ENCODE results near the gene GPC2.

Gene GPC2

DNA sequence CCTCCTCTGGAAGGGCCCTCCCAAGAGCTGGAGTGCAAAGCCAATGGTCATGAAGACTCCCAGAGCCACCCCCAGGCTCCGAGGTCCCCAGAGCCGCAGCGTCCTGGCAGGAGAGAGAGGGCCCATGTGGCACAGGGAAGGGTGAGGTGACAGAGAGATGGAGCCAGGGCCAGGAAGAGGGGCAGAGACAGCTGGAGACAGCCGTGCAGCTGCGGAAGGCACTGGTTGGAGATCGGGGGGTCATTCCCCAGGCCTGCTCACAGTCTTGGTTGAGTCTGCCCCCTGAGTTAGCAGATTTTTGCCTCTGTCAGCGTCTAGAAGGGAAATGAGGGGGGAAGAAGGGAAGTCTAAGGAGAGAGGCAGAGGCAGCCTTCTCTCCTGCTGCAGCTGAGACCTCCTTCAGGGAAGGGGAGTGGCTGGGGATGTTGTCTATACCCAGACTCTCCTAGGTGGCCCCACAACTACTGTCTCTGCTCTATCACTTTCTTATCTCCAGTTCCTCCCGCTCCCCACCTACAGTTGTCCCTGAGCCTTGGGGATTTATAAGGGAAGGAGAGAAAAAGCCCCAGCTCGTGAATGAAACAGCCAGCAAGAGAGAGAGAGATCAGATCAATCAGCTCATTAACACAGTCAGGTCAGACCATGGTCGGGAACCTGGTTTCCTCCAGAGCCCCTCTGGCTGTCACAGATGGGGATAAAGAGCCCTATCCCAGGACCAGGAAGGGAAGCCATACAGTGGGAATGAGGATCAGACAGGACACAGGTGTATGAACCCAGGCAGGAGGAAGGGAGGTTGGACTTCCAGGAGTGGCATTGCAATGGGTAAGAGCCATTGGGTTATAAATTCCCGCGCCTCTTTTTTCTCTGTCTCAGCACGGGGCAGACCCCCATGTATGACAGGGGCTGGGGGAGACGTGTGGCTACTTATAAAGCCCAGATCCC lies 9.9 kb downstream of the GPC2 start:
- DNase-seq: no peak

DNA sequence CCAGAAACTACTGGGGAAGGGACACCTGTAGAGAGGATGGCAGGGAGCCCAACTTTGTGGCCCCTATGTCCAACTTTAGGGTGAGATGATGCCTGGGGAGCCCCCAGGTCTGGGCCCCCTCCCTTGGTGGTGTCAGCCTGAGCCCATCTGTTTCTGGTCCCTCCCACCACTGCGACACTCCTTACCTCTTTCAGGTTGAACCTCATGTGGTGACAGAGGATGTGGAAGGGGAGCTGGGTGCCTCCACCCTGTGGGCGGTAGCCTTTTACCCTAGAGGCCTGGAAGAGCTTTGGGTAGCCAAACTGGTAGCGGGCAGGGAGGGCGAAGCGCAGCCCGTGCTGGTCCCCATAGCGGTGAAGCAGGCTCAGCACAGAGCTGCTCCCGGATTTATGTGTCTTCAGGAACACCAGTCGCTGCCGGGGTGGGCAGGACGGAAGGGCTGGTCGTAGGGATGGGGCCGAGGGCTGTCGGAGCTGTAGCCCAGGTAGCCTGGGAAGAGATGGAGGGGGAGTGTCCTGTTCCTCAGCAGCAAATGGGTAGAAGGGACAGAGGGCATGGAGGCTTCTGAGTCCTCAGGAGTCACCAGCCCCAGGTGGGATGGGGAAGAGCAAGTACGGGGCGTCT lies 10.8 kb downstream of the GPC2 start:
- no peak for DNase-seq

DNA sequence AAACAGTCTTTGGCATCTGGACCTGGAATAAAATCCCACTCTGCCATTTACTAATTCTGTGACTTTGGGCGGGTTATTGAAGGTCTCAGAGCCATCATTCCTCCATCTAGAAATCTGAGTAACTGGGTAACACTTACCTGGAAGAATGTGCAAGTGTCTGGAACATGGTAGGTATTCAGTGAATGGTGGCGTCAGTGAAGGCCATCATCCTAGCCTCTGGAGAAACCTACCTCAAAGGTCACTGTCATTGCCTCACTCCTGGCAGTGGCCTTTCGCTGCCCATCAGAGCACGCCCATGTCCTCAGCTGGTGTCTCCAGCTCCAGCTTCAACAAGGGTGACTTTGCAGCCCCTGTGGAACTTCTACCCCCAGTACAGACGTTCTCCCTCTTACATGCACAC lies 13.3 kb downstream of the GPC2 start:
- DNase-seq: no peak

DNA sequence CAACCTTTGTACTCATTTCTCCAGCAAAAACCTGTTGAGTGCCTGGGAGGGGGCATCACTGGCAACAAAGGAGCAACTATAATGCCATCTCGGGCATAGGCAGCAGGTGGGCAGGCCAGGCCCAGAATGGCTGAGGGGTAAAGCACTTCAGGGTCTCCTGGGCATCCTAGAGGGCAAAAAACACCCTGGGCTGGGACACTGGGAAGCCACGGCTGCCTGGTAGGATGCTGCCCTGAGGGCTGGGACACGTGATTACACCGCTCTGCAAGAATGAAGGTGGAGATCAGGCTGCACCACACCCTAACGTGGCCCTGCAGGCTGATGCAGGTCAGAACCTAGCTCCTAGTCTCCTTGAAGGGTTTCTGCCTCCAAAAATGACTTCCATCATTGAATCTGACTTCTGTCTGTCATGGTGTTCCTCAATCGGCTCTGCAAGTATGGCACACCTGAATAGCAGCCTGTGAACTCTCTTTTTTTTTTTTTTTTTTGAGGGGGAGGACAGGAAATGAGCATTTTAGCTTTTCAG lies 14.1 kb downstream of the GPC2 start:
- DNase-seq: no peak

DNA sequence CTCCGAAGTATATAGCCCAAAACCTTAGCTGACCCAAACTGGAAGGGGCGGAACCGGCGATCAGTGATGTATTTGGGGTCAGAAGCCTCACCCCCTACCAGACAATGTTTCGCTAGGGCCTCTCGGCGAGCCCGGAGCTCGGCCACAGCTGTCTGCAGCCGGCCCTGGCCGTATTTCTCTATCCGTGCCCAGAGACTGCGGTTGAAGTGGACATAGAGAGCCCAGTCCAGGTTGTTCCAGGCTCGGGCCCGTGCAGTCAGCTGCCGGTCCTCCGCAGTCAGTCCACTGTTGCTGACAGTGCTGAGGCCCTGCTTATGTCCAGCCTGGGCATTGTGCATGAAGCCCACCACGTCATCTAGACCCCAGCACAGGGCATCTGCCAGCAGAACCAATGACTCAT lies 17.1 kb downstream of the GPC2 start:
- no peak for DNase-seq

DNA sequence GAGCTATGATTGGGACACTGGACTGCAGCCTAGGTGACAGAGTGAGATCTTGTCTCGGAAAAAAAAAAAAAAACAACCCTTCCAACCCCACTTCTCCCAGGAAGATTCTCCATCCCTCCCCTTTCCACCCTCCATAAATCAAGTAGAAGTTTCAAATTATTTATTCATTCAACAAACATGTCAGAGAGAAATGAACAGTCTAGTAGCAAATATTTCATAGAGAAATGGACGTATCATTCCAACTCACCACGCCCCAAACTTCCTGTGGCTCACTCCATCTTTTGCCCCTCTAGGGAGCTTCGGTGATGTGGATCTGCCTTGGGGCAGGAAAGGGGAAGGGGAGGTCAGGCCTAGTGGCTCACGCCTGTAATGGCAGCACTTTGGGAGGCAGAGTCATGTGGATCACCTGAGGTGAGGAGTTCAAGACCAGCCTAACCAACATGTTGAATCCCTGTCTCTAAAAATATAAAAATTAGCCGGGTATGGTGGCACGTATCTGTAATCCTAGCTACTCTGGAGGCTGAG lies 18.0 kb downstream of the GPC2 start:
- DNase-seq: peak; percentile 25

DNA sequence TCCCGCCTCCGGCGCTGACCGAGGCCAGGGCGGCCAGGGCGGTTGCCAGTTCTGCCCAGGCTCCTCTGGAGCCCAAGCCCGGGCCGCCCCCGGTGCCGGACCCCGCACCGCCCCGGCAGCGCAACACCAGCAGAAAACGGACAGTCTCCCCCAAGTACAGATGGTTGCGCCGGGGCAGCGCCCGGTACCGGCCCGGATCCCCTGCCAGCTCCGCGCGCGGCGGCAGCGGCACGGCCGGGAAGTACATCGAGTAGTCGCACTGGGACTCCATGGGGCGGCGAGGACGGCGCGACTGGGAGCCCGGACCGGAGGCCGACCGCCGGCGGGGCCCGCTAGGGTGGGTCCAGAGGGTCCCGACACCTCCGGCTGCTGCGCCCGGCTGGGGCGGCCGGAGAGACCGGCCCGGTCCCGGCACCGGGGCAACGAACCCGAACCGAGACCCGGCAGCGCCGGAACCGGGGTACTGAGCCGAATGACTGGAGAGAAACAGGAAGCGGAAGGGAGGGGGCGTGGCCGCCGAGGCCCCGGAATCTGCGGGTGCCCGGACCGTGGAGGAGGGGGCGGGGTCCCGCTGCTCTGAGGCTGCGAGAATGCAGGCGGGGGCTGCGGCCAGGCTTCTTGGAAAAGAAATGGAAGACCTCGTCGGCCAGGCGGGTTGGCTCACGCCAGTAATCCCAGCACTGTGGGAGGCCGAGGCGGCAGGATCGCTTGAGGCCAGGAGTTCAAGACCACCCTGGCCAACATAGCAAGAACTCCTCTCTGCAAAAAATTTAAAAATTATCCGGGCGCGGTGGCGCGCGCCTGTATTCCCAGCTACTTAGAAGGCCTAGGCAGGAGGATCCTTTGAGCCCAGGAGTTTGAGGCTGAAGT lies 18.7 kb downstream of the GPC2 start, which contains the start of gene TRAPPC14:
Gene TRAPPC14 (minus strand): TSS at position 495 of the 870 bp plus-strand sequence. CDS start 224 bp downstream, at position 271.
- peak; percentile 93 for DNase-seq

DNA sequence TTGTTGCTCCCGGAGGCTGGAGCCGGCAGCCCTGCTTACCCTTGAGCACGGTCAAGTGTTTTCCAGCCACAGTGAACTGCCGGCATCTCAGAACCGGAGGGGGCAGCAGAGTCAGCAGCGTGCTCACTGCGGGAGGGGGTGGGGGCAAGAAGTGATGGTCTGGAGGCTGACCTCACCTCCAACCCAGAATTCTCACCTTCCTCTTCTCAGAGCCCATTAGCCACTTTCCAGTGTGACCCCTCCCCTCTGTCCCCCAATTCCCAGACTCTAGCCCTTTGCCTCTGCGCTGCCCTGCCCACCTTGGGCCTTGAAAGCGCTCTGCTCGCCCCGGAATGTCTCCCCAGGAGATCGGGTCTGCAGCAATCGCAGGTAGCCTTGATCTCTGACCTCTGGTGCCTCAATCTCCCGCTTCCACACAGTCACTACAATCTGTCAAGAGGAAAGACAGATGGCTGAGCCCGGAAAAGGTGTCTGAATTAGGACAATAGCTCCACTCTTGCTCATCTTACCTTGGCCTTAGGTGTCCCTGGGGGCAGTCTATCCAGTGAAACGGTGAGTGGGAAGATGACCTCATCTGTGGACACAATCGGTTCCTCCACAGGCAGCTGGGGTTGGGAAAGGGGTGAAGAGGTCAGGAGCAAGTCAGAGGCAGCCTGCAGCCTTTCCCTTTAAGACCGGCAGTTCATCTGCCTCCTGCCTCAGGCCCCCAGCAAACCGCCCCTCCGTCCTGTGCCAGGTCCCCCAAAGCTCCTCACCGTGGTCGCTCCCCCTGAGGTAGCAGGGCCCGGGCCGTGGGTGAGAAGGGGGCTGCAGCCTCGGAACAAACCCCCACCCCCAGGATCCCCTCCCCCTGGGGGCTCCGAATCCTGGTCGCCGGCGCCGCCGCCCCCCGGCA lies 19.6 kb downstream of the GPC2 start:
- DNase-seq: peak; percentile 34

DNA sequence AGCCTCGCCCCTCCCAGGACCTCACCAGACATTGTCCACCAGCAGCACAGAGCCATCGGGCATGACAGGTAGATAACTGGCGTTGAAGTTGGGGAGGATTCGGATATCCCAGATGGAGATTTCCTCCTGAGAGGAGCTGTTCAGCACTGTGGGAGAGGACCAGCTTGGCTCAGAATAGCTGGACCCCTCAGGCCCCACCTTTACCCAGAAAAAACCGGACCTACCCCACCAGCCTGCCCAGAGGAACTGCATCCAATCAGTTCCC lies 20.2 kb downstream of the GPC2 start:
- no peak for DNase-seq

DNA sequence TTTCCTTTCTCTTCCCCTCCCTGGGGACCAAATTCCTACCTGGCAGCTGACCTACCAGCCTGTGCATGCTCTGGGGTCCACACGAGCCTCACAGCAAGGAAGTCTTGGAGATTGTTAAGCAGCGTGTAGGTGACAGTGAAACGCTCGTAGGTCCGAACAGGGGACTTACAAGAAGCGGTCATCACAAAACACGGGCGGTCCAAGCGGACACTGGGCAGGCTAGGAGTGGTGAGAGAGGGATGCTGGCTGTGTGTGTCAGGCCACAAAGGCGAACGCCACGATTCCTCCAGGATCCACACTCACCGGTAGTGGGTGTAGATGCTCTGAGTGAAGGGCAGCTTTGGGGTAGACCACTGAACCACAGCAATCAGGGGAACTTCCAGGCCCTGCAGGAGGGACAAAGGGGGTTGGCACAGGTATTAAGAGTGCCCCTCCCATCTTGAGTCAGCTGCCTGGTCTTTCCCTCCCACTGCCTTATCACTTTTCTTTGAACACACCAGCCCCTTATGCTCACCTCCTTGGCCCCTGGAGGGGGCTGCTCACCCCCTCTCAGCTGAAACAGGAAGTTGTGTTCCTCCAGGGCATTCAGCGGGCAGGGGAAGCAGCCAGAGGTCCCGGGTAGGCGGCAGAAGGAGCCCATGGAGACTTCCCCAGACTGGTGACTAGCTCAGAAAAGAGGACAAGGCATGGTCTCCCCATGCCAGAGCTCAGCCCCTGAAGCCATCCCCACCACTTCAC lies 20.7 kb downstream of the GPC2 start:
- DNase-seq: peak; percentile 57

DNA sequence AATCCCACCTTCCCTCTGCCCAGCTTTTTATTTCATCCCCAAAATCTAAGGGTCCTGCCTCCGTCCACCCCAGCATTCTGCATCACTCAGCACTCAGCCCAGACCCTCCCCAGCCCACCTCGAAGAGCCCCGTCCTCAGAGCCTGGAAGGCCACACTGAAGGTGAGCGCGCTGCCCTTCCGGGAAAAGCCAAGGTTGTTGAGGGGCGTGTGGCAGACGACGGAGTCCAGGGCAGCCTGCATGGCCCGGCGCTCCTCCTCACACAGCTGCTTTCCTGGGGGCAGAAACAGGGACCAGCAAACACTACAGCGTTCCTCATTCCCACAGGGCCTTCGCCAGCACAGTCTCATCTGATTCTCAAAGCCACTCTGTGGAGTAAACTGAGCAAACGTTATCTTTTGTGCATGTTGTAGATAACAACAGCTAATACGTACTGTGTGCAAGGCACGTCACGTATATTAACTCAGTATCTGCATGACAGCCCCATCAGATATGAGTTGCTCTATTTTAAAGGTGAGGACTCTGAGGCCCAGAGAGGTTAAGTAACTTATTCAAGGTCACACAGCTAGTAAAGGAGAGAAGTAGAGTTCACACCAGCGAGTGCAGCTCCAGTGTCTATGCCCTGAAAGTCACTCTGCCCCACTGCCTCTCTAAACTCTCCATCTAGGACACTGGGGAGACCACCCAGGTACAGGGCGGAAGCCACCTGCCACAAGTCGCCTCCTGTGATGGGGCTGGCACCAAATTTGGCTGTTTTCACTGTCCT lies 21.4 kb downstream of the GPC2 start:
- DNase-seq: no peak

DNA sequence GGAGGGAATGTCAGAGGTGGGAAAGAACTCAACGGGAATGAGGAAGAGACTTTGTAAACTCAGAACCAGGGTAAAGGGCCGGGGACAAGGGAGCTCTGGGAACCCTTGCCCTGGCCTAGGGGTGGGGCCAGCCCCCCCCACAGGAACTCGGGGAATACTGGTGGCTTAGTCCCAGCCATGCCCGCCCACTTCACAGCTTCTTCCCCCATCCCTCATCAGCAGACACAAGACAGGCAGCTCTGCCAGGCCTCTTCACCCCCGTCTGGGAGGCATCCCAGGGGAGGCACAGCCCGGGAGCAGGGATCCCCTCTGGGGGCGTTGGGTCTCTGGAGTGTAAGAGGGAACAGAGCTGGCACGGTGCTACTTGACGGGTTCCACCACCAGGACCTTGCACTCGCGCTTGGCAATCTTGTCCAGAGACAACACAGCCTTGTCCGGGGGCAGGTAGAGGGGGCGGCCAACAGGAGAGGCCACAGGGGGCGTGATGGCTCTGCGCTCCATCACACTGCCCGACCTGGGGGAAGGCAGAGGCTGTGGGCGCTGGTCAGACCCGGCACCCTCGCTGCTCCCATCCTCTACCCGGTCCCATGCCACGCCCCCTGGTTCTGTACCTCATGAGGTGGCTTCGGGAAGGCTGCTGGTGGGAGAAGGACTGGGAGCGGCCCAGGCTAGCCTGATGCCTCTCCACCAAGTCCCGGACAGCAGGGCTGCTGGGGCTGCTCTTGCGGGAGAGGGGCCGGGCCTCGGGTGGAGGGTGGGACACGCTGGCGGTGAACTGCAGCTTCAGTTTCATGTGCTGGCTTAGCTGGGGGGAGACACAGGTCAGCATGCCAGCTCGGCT lies 22.3 kb downstream of the GPC2 start:
- DNase-seq: no peak

DNA sequence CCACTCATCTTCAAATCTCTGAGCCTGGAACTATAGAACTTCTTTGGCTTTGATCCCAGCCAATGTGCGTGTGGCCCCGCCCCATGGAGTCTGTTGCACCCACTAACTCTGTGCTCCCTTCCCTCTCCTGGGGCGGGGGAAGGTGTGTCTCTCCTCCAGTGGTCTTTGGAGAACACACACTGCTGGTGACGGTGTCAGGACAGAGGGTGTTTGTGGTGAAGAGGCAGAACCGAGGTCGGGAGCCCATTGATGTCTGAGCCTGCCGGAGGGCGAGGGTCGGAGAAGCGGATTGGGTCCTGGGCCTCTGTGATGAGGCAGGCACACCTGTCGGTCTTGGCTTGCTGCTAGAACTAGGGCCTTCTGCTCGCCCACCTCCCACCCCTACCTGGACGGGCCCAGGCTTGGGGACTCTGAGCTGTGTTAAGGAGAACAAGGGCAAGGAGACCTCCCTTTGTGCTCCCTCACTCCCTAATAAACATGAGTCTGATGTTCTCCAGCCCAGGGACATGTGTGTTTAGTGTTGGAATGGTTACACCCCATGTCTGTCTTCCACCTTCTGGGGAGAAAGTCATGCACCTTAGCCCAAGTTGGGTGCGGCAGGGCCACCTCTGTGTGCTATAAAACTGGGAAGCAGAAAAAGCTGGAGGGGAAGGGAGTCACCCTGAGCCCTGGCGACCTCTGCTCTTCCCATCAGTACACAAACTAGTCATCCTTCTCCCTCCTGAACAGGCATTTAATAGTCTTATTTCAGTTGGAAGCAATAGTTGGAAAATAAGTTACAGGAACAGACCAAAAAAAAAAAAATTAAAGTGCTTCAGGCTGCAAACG lies 23.3 kb downstream of the GPC2 start:
- peak; percentile 75 for DNase-seq

DNA sequence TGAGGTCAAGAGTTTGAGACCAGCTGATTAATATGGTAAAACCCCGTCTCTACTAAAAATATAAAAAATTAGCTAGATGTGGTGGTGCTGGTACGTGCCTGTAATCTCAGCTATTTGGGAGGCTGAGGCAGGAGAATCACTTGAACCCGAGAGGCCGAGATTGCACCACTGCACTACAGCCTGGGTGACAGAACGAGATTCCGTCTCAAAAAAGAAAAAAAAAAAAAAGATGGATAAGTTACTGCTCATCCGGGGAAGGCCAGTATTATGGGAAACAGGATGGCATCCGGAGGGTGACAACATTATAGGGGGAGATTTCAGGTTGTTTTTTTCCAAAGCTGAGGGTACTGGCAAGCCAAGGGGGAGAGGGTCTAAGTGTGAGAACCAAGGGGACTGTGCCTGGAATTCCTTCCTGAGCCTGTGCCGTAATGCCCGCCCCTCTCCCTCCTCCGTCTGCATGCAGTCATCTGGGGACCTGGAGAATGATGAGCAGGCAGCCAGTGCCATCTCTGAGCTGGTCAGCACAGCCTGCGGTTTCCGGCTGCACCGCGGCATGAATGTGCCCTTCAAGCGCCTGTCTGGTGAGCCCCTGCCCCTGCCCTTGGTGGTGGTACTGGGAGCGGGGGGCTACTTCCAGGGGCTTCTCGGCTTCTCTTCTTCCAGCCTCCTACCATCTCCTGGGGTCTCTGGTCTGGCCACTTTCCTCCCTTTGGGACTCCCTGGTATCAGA lies 24.1 kb downstream of the GPC2 start:
- DNase-seq: no peak

DNA sequence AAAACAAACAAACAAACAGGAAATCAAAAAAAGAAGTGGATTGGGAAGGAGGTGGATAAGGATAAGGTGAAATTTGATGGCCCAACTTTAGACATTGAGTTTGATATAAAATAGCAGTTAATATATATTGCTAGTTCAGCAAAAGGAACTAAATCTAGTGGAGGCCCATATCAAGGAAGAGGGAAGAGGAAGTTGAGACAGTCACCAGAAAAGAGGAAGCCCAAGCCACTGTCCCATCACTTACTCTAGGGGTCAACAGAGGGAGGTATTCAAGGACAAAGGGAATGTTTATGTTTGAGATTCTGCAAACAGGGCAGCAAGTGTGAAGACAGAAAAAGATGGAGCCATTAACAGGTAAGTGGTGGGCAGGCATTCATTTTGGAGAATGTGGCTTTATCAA lies 24.8 kb downstream of the GPC2 start:
- DNase-seq: peak; percentile 57

DNA sequence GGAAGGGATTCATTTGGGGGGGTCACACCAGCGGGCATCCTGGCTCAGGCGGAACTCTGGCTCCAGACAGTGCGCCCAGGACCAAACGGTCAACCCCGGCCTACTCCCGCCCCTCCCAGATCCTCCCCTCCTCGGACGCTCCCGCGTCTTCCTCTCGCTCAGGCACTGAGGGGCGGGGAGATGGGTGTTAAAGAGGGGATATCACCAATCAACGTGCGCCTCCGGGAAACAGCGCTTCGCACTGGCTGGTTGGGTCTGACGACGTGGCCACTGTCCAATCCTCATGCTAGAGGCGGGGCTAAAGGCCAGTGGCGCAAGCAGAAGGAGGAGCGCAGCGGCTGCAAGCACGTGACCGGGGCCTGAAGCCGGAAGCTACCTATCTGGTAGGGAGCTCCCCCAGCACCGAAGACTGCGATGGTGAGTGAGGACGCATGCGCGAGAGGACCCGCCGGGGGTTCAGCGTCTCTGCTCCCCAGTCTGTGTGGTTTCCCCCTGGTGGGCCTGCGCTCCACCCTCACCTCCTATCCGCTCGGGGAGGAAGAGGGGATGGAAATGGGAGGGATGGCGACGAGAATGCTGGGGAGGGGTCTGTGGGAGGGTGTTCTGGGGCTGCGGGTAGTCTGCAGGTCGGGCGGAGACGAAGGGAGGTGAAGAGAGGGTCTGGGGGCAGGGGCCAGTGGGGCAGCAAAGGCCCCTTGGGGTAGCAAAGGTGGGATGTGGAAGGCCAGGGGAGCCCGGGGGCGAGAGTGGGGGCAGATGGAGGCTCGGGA lies 28.4 kb downstream of the GPC2 start, which contains the start of gene LAMTOR4:
Gene LAMTOR4 (plus strand): TSS at position 360 of the 770 bp plus-strand sequence. CDS start 55 bp downstream, at position 415.
- DNase-seq: peak; percentile 100

DNA sequence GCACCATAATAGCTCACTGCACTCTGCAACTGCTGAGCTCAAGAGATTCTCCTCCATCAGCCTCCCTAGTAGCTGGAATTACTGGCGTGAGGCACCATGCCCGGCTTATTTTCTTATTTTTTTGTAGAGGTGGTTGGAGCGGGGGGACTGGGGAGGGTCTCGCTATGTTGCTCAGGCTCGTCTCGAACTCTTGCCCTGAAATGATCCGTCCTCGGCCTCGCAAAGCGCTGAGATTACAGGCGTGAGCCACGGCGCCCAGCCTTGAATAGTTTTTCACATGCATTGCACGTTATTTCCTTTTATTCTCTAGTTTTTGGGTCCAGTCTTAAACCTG lies 29.0 kb downstream of the GPC2 start:
- no peak for DNase-seq
